K562 (cell line): ENCODE results near the gene CREB5. TPM values are rescaled to one million over a fixed set of nuclear protein-coding genes. Genes with fewer than 3 reads are reported as not detected.

ENCODE experiments used
- ATAC-seq: fragments of 200-7000 bp; cut with Tn5 transposase; 3 replicates; pipeline ENCODE4 v1.9.1; 2020; ENCODE audit warnings: moderate library complexity
- BruUV-seq: library from RNA; stranded (reverse); fragments of 400-500 nt; replicated peaks from 2 replicates; lab custom pipeline; 2021; lab: Mats Ljungman, UMichigan
- CTCF ChIA-PET: fragments of 300-600 bp; formaldehyde crosslinking; extraction: SDS; loops from one replicate; lab custom pipeline; 2021; ENCODE audit warnings: low intra/inter-chr PET ratio; lab: Yijun Ruan, JAX
- POLR2A ChIA-PET: fragments of 300-600, 350-650 bp; sonication (Branson Sonifier 250); formaldehyde crosslinking; extraction: SDS; loops from one replicate; lab custom pipeline; 2021; ENCODE audit warnings: antibody characterized with exemption, inconsistent platforms; lab: Yijun Ruan, JAX
- DNase-seq, 4 experiments: peaks; one replicate each; pipeline versions ENCODE4 v3.0.0 to v3.0.0-alpha.2; 2011 to 2018; ENCODE audit warnings: low spot score in 3 of 4, mixed read lengths in 3 of 4; ENCODE audit errors: extremely low read depth in 1 of 4
- FAIRE-seq: peaks from 2 replicates; lab custom pipeline; 2011; peaks lifted over from hg19 to GRCh38; lab: Jason Lieb, UNC
- H2AFZ ChIP-seq: 2 replicates; pipeline ENCODE4 v1.6.0; 2011; ENCODE audit warnings: low read depth, low read length, control low read depth, inconsistent platforms
- H3K27ac ChIP-seq: fragments of 200-600 bp; 3 replicates; pipeline ENCODE4 v1.8.0; 2011; ENCODE audit warnings: low read depth, mild to moderate bottlenecking, control low read depth, inconsistent platforms, low read length, moderate library complexity, mixed read lengths; ENCODE audit errors: extremely low read depth
- H3K27me3 ChIP-seq, 2 experiments: fragments of 300-600 bp in 1 of 2; 2 replicates in 1 of 2; 3 replicates in 1 of 2; pipeline versions ENCODE4 v1.6.0 to v1.8.0; 2011; ENCODE audit warnings: inconsistent platforms in 2 of 2, low read length in 2 of 2, mild to moderate bottlenecking in 1 of 2, mixed read lengths in 1 of 2, moderate library complexity in 1 of 2; ENCODE audit not compliant: control insufficient read depth in 2 of 2, insufficient read depth in 2 of 2
- H3K36me3 ChIP-seq: fragments of 300-600 bp; 3 replicates; pipeline ENCODE4 v1.8.0; 2011; ENCODE audit warnings: mild to moderate bottlenecking, low read length, inconsistent platforms; ENCODE audit not compliant: control insufficient read depth, insufficient read depth
- H3K4me1 ChIP-seq, 2 experiments: fragments of 200-600 bp in 1 of 2; replicated peaks in 1 of 2; 2 replicates in 1 of 2; 3 replicates in 1 of 2; pipeline versions ENCODE4 v1.5.1 to v1.8.0; 2011; ENCODE audit warnings: inconsistent platforms in 2 of 2, low read length in 2 of 2, mild to moderate bottlenecking in 1 of 2, mixed read lengths in 1 of 2, moderate library complexity in 1 of 2; ENCODE audit not compliant: control insufficient read depth in 2 of 2, insufficient read depth in 2 of 2
- H3K4me2 ChIP-seq: 2 replicates; pipeline ENCODE4 v1.6.1; 2011; ENCODE audit warnings: low read length, control low read depth, inconsistent platforms, mixed read lengths; ENCODE audit not compliant: insufficient read depth
- H3K4me3 ChIP-seq: fragments of 200-600 bp; sonication (generic), shearing (Covaris generic); 2 replicates; pipeline ENCODE4 v1.5.1; 2016; ENCODE audit warnings: control low read depth, inconsistent platforms
- H3K79me2 ChIP-seq: fragments of 200-600 bp; 3 replicates; pipeline ENCODE4 v1.8.0; 2011; ENCODE audit warnings: low read length, inconsistent platforms; ENCODE audit not compliant: control insufficient read depth, insufficient read depth
- H3K9ac ChIP-seq, 2 experiments: 2 replicates each; pipeline versions ENCODE4 v1.6.0 to v1.6.1; 2011; ENCODE audit warnings: low read depth in 2 of 2, low read length in 2 of 2, control low read depth in 1 of 2, inconsistent platforms in 1 of 2, mild to moderate bottlenecking in 1 of 2, mixed read lengths in 1 of 2; ENCODE audit not compliant: insufficient read depth in 1 of 2
- H3K9me1 ChIP-seq: one replicate; pipeline ENCODE4 v1.6.0; 2011; ENCODE audit warnings: inconsistent platforms, mild to moderate bottlenecking, low read length, moderate library complexity; ENCODE audit not compliant: control insufficient read depth, insufficient read depth
- H3K9me3 ChIP-seq: replicated peaks from 2 replicates; pipeline ENCODE4 v1.5.1; 2011; ENCODE audit warnings: low read depth, low read length, inconsistent platforms; ENCODE audit not compliant: control insufficient read depth, insufficient read depth
- H4K20me1 ChIP-seq: replicated peaks from 2 replicates; pipeline ENCODE4 v1.6.1; 2011; ENCODE audit warnings: low read length, inconsistent platforms, mixed read lengths; ENCODE audit not compliant: control insufficient read depth, insufficient read depth
- BCOR ChIP-seq: fragments of 450-650 bp; IDR thresholded peaks from 2 replicates; pipeline ENCODE4 v1.6.1; 2016
- ESRRA ChIP-seq: fragments of 450-650 bp; IDR thresholded peaks from 2 replicates; pipeline ENCODE4 v1.6.1; 2014; ENCODE audit warnings: low read depth, mild to moderate bottlenecking, moderate library complexity, borderline replicate concordance
- ILK ChIP-seq: fragments of 450-650 bp; IDR thresholded peaks from 2 replicates; pipeline ENCODE4 v1.6.1; 2016; ENCODE audit warnings: missing genetic modification characterization, low read depth, mild to moderate bottlenecking, missing compliant biosample characterization, moderate library complexity, borderline replicate concordance
- KAT7 ChIP-seq: sonication (generic); formaldehyde crosslinking; IDR thresholded peaks from 2 replicates; pipeline ENCODE4 v1.8.0; 2022; ENCODE audit warnings: missing genetic modification reagents, mild to moderate bottlenecking, borderline replicate concordance
- KLF16 ChIP-seq: IDR thresholded peaks from 2 replicates; pipeline ENCODE4 v1.6.1; 2016; ENCODE audit warnings: antibody characterized with exemption
- SIRT6 ChIP-seq: IDR thresholded peaks from one replicate; pipeline ENCODE4 v1.6.1; 2012; ENCODE audit warnings: low read depth, mild to moderate bottlenecking, control low read depth, inconsistent platforms, low read length, moderate library complexity
- STAG1 ChIP-seq: sonication (generic); formaldehyde crosslinking; IDR thresholded peaks from 2 replicates; pipeline ENCODE4 v1.5.0; 2020; ENCODE audit warnings: missing genetic modification reagents, borderline replicate concordance
- ZBTB17 ChIP-seq: fragments of 450-650 bp; formaldehyde crosslinking; IDR thresholded peaks from 2 replicates; pipeline ENCODE4 v1.4.0; 2020; ENCODE audit warnings: mild to moderate bottlenecking
- ZNF41 ChIP-seq: fragments of 250-450 bp; sonication (Bioruptor Pico); conservative IDR thresholded peaks from 2 replicates; pipeline ENCODE4 v1.4.0; 2020; ENCODE audit warnings: mild to moderate bottlenecking
- ZNF696 ChIP-seq: fragments of 250-450 bp; sonication (Bioruptor Pico); conservative IDR thresholded peaks from 2 replicates; pipeline ENCODE4 v1.4.0; 2020; ENCODE audit warnings: mild to moderate bottlenecking, moderate library complexity
- ZNF75A ChIP-seq: fragments of 450-650 bp; formaldehyde crosslinking; IDR thresholded peaks from 2 replicates; pipeline ENCODE4 v1.4.0; 2020; ENCODE audit warnings: mild to moderate bottlenecking
- WGBS: fragments of 100-300 bp; shearing (Covaris generic); methylation state at CpG from one replicate; pipeline ENCODE4 v1.1.6; 2016; ENCODE audit warnings: low coverage, mixed read lengths; ENCODE audit not compliant: insufficient coverage; ENCODE audit errors: missing lambda C conversion rate; 5-methylcytosine and 5-hydroxymethylcytosine counted together
- in situ Hi-C: fragments of 300-500 bp; cut with MboI; formaldehyde crosslinking; loops from 4 replicates; pipeline ENCODE4 v1.15.0; 2018; ENCODE audit warnings: inconsistent platforms, mixed read lengths
- intact Hi-C: fragments of 100-400 bp; cut with micrococcal nuclease; formaldehyde crosslinking; loops from 2 replicates; pipeline ENCODE4 v1.14.2; 2022
- polyA plus RNA-seq, 8 experiments: library from polyadenylated mRNA; depleted of rRNA in 4 of 8; stranded (reverse) in 5 of 8; unstranded in 3 of 8; fragments of >200 nt; fragmentation: Nextera tagmentation in 2 of 8; fragmentation: Illumina TruSeq in 1 of 8; extraction: Ambion mirVana in 2 of 8; extraction: Trizol in 1 of 8; gene quantifications; 2 replicates each; pipeline versions ENCODE4 v1.2.1 to v1.2.3, GENCODE V29; 2011 to 2014; ENCODE audit warnings: inconsistent platforms in 1 of 8, missing spikeins in 1 of 8
- total RNA-seq, 7 experiments: library from RNA; depleted of rRNA in 6 of 7; stranded (reverse); fragments of >200 nt in 6 of 7; fragmentation: Illumina TruSeq in 2 of 7; extraction: Trizol in 2 of 7; gene quantifications; 2 replicates each; pipeline versions ENCODE4 v1.2.1 to v1.2.3, GENCODE V29; 2011 to 2021; ENCODE audit warnings: low replicate concordance in 1 of 7
- TF ChIP-seq, protein P1 (sequence below): sonication (generic); formaldehyde crosslinking; IDR thresholded peaks from 2 replicates; pipeline ENCODE4 v1.8.1; 2023; ENCODE audit warnings: missing genetic modification reagents, mild to moderate bottlenecking, borderline replicate concordance
- TF ChIP-seq, protein P2 (sequence below): fragments of 450-650 bp; conservative IDR thresholded peaks from 2 replicates; pipeline ENCODE4 v1.6.1; 2016; ENCODE audit warnings: missing genetic modification characterization, low read depth, mild to moderate bottlenecking, missing compliant biosample characterization, moderate library complexity
- TF ChIP-seq, protein P3 (sequence below): fragments of 250-450 bp; sonication (Bioruptor Pico); IDR thresholded peaks from 2 replicates; pipeline ENCODE4 v1.4.0; 2020

The CREB5 gene
- total and polyA plus RNA-seq, 9 of the 15 experiments (the other 6 are each of a cell fraction or from before 2014, with no cell fraction given), result 0.33 to 6.4 (median 1.8) TPM

DNA sequence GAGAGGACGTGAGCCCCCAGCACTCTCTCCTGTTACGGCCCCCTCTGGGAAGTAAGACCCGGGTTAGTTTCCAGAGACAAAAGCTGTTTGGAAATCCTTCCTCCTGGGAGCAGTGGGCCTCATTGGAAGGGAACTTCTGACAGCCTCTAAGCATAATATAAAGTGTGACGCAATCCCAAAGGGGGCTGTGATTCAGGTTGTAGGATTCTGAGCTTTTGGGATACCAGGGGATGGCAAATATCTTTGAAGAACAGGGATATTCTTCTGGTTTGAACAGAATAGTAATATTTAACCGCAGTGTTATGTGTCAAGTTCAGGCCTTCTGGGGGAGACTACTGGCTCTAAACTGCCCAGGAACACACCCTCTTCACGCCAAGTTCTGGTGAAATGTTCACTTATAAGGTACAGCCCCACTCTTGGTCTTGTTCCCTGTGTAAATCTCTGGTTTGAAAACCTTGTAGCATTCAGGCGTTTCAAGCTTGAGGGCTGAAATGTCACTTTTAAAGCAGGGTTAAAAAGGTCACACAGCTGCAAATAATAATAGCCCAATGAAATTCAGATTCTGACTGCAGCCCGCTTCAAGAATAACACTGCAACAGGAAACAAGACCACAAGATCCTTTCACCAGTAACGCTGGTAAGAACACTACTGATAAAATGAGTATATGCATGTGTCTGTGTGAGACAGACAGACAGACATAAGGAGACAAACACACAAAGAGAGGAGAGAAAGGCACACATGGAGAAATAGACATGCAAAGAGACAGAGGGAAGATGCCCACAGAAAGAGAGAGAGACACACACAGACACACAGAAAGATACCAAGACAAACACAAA is 69.0 kb downstream of the CREB5 start:
- in situ Hi-C loops, result no loop called here

More for the DNA sequence above, 69.0 kb downstream of the CREB5 start:
- CTCF ChIA-PET, result no interaction called here
- WGBS, result under 1% methylated on average over 9 of the region's 9 CpGs
- Histone ChIP-seq H3K27me3 (peaks cover 0 to 2% of the 10 kb centered on the region in 2 experiments; a peak in 1 of 5 replicates), H3K36me3 (no peaks in the 10 kb centered on the region), H3K79me2 (no peaks in the 10 kb centered on the region), H2AFZ (no peak overlapping the region), H3K9me1 (no peaks in the 10 kb centered on the region), H3K9ac (no peak overlapping the region), H4K20me1 (no peaks in the 10 kb centered on the region), H3K4me1 (no peaks in the 10 kb centered on the region), H3K27ac (no peak overlapping the region), H3K9me3 (no peaks in the 10 kb centered on the region), H3K4me2 (no peak overlapping the region), H3K4me3 (no peak overlapping the region)
- FAIRE-seq (no peak), ATAC-seq (no peak), DNase-seq (no peak)
- POLR2A ChIA-PET, result no interaction called here
- intact Hi-C loops, result no loop called here
- TF ChIP-seq, protein P1, sequence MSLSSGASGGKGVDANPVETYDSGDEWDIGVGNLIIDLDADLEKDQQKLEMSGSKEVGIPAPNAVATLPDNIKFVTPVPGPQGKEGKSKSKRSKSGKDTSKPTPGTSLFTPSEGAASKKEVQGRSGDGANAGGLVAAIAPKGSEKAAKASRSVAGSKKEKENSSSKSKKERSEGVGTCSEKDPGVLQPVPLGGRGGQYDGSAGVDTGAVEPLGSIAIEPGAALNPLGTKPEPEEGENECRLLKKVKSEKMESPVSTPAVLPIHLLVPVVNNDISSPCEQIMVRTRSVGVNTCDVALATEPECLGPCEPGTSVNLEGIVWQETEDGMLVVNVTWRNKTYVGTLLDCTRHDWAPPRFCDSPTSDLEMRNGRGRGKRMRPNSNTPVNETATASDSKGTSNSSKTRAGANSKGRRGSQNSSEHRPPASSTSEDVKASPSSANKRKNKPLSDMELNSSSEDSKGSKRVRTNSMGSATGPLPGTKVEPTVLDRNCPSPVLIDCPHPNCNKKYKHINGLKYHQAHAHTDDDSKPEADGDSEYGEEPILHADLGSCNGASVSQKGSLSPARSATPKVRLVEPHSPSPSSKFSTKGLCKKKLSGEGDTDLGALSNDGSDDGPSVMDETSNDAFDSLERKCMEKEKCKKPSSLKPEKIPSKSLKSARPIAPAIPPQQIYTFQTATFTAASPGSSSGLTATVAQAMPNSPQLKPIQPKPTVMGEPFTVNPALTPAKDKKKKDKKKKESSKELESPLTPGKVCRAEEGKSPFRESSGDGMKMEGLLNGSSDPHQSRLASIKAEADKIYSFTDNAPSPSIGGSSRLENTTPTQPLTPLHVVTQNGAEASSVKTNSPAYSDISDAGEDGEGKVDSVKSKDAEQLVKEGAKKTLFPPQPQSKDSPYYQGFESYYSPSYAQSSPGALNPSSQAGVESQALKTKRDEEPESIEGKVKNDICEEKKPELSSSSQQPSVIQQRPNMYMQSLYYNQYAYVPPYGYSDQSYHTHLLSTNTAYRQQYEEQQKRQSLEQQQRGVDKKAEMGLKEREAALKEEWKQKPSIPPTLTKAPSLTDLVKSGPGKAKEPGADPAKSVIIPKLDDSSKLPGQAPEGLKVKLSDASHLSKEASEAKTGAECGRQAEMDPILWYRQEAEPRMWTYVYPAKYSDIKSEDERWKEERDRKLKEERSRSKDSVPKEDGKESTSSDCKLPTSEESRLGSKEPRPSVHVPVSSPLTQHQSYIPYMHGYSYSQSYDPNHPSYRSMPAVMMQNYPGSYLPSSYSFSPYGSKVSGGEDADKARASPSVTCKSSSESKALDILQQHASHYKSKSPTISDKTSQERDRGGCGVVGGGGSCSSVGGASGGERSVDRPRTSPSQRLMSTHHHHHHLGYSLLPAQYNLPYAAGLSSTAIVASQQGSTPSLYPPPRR (CRISPR knock-in tag), result no peak
- no peak for TF ChIP-seq ZNF75A
- TF ChIP-seq KAT7 (CRISPR knock-in tag), result no peak
- no peak for TF ChIP-seq KLF16
- TF ChIP-seq SIRT6, result no peak
- TF ChIP-seq STAG1, result no peak
- TF ChIP-seq ILK (tag), result no peak
- TF ChIP-seq ZBTB17 (CRISPR knock-in tag), result no peak
- TF ChIP-seq, protein P2, sequence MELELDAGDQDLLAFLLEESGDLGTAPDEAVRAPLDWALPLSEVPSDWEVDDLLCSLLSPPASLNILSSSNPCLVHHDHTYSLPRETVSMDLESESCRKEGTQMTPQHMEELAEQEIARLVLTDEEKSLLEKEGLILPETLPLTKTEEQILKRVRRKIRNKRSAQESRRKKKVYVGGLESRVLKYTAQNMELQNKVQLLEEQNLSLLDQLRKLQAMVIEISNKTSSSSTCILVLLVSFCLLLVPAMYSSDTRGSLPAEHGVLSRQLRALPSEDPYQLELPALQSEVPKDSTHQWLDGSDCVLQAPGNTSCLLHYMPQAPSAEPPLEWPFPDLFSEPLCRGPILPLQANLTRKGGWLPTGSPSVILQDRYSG, result no peak
- TF ChIP-seq, protein P3, sequence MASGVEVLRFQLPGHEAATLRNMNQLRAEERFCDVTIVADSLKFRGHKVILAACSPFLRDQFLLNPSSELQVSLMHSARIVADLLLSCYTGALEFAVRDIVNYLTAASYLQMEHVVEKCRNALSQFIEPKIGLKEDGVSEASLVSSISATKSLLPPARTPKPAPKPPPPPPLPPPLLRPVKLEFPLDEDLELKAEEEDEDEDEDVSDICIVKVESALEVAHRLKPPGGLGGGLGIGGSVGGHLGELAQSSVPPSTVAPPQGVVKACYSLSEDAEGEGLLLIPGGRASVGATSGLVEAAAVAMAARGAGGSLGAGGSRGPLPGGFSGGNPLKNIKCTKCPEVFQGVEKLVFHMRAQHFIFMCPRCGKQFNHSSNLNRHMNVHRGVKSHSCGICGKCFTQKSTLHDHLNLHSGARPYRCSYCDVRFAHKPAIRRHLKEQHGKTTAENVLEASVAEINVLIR (CRISPR knock-in tag), result no peak
- no peak for TF ChIP-seq ZNF41 (CRISPR knock-in tag)
- no peak for TF ChIP-seq BCOR
- TF ChIP-seq ESRRA, result no peak
- no peak for TF ChIP-seq ZNF696 (CRISPR knock-in tag)
- BruUV-seq, result no TSS peak
